Thymus (tissue), 11 donors: ENCODE results near the gene LRRFIP2. TPM values are rescaled to one million over a fixed set of nuclear protein-coding genes. Genes with fewer than 3 reads are reported as not detected.

Experiments used
- DNase-seq, 9 donors: peaks; one replicate each; pipeline ENCODE4 v3.0.0-alpha.2; 2013; ENCODE audit warnings: low spot score in 9 of 9, low read depth in 6 of 9, missing footprints in 1 of 9
- H3K27ac ChIP-seq, 2 donors: one replicate each; pipeline ENCODE4 v1.5.1; 2013; ENCODE audit warnings: control low read depth in 1 of 2, low read depth in 1 of 2, low read length in 1 of 2, mild to moderate bottlenecking in 1 of 2, moderate library complexity in 1 of 2
- H3K27me3 ChIP-seq, 2 donors: one replicate each; pipeline ENCODE4 v1.5.1; 2013; ENCODE audit warnings: low read length in 1 of 2; ENCODE audit not compliant: control insufficient read depth in 2 of 2, insufficient read depth in 1 of 2
- H3K36me3 ChIP-seq, 2 donors: one replicate each; pipeline ENCODE4 v1.5.1; 2013; ENCODE audit warnings: low read length in 1 of 2, mild to moderate bottlenecking in 1 of 2, moderate library complexity in 1 of 2; ENCODE audit not compliant: control insufficient read depth in 2 of 2, insufficient read depth in 2 of 2
- H3K4me1 ChIP-seq, 2 donors: one replicate each; pipeline ENCODE4 v1.5.1; 2013; ENCODE audit warnings: low read length in 2 of 2; ENCODE audit not compliant: control insufficient read depth in 2 of 2, insufficient read depth in 2 of 2
- H3K4me3 ChIP-seq, 2 donors: one replicate each; pipeline ENCODE4 v1.5.1; 2013; ENCODE audit warnings: low read length in 2 of 2, control low read depth in 1 of 2, mild to moderate bottlenecking in 1 of 2
- H3K9me3 ChIP-seq, 2 donors: one replicate each; pipeline ENCODE4 v1.5.1; 2013; ENCODE audit warnings: low read length in 1 of 2, mild to moderate bottlenecking in 1 of 2; ENCODE audit not compliant: control insufficient read depth in 2 of 2, insufficient read depth in 1 of 2
- WGBS: extraction: QIAGEN DNeasy Blood & Tissue Kit; methylation state at CpG from one replicate; pipeline ENCODE4 v1.1.7; 2013; 5-methylcytosine and 5-hydroxymethylcytosine counted together
- polyA plus RNA-seq: library from polyadenylated mRNA; stranded (reverse); fragments of 200-250 nt; gene quantifications from one replicate; pipeline ENCODE4 v1.2.3, GENCODE V29; 2013
- total RNA-seq: library from RNA; stranded (reverse); fragments of 120-200 nt; gene quantifications from one replicate; pipeline ENCODE4 v1.2.4, GENCODE V29; 2013
- donor health status: healthy.

The LRRFIP2 gene
- total and polyA plus RNA-seq, 2 donors, result 23.5 to 33.6 TPM

DNA sequence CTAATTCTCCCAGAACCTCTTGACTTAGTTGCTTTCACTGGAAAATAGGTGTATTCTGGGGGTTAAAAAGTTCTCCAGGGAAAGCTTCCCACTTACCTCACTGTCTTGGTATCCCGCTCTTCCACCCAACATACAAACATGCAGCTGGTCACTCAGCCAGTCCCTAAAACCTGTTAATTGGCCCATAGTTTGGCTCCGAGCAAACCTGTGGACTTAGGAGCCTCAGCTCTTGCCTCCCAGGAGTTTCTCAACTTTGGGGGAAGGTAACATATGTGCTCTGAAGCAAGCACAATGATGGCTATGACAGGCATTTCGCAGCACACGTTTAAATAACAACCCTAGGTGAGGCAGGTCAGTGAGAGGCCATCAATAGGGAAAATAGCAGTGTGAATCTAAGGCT is 25.8 kb upstream of the LRRFIP2 start:
- Histone ChIP-seq H3K36me3 (no peaks in the 10 kb centered on the region), H3K9me3 (no peaks in the 10 kb centered on the region), H3K4me1 (no peaks in the 10 kb centered on the region), H3K27me3 (no peaks in the 10 kb centered on the region), H3K4me3 (no peak overlapping the region), H3K27ac (no peak overlapping the region)
- DNase-seq, result no peak
- 95% methylated on average over 4 of the region's 4 CpGs for WGBS

- 96% methylated on average over 2 of the region's 2 CpGs for WGBS
- no peaks in the 10 kb centered on the region for H3K9me3 ChIP-seq
- H3K4me3 ChIP-seq, result no peak overlapping the region
- H3K27me3 ChIP-seq, result no peaks in the 10 kb centered on the region
- DNase-seq, result no peak
- no peaks in the 10 kb centered on the region for H3K4me1 ChIP-seq
- H3K36me3 ChIP-seq, result no peaks in the 10 kb centered on the region
- H3K27ac ChIP-seq, result no peak overlapping the region
Observed at GRCh38 chr3:37198996-37199395, 24.6 kb upstream of the LRRFIP2 start.

DNA sequence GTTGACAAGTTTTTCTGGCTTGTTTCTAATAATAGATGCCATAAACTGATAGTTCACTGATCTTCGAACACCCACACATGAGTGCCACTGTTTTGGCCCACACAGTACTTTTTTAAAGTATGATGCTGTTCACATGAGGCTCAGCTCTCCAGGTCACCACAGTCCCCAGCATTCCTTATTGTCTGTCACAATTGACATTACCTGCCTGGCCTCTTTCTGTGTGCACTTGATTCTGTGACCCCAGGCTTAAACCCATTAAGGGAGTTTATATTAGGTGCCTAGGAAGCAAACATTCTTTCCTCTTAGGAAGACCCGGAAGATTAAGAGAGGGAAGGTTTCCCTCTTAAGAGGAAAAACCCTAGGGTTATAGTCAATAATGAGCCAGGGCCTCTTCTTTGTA is 24.2 kb upstream of the LRRFIP2 start:
- H3K9me3 ChIP-seq, result no peaks in the 10 kb centered on the region
- WGBS, result 96% methylated on average over 2 of the region's 2 CpGs
- no peaks in the 10 kb centered on the region for H3K27me3 ChIP-seq
- no peaks in the 10 kb centered on the region for H3K36me3 ChIP-seq
- no peak overlapping the region for H3K4me3 ChIP-seq
- no peak for DNase-seq
- no peak overlapping the region for H3K27ac ChIP-seq
- H3K4me1 ChIP-seq, result no peaks in the 10 kb centered on the region

DNA sequence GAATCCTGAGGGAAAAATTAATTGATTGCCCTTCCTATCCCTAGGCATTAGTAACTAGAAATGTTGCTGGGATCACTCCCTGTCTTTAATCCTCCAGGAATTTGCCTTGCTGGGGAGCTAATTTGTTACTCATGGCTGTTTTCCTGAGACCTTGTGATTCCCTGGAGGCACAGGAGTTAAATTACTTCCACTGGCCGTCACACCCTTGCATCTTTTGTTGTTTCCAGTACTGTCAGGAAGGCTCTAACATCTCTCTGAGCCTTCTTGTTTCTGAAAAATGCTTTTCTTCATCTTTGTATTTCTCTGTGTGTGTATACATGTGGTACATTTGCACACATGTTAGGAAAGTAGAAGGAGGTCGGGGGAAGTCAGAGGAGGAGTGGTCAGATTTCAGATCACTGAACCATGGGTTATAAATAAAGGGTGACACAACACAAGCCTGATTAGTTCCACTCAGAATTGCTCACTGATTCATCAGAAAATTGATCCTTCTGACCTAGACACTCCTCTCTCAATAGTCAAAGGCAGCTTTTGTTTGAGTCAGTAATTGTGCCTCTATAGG is 23.5 kb upstream of the LRRFIP2 start:
- no peak overlapping the region for H3K27ac ChIP-seq
- no peak for DNase-seq
- 93% methylated on average over 2 of the region's 2 CpGs for WGBS

DNA sequence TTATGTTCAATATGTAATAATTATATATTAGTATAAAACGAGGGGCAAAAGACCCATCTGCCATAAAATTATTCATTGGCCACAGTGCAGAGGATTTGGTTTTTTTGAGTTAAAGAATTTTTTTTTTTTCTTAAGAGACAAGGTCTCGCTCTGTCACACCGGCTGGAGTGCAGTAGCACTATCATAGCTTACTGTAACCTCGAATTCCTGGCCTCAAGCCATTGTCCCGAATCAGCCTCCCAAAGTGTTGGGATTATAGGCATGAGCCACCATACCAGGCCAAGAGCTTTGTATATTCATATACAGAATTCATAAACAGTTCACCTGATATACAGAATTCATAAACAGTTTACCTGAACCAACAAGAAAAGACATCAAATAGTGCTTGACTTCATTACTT is 20.2 kb upstream of the LRRFIP2 start:
- 98% methylated on average over 5 of the region's 5 CpGs for WGBS
- no peaks in the 10 kb centered on the region for H3K36me3 ChIP-seq
- H3K9me3 ChIP-seq, result no peaks in the 10 kb centered on the region
- H3K27ac ChIP-seq, result no peak overlapping the region
- H3K27me3 ChIP-seq, result no peaks in the 10 kb centered on the region
- DNase-seq, result no peak
- no peaks in the 10 kb centered on the region for H3K4me1 ChIP-seq
- no peak overlapping the region for H3K4me3 ChIP-seq

More for the DNA sequence above, 23.5 kb upstream of the LRRFIP2 start:
- Histone ChIP-seq H3K4me1 (no peaks in the 10 kb centered on the region), H3K27me3 (no peaks in the 10 kb centered on the region), H3K4me3 (no peak overlapping the region), H3K9me3 (no peaks in the 10 kb centered on the region), H3K36me3 (no peaks in the 10 kb centered on the region)

DNA sequence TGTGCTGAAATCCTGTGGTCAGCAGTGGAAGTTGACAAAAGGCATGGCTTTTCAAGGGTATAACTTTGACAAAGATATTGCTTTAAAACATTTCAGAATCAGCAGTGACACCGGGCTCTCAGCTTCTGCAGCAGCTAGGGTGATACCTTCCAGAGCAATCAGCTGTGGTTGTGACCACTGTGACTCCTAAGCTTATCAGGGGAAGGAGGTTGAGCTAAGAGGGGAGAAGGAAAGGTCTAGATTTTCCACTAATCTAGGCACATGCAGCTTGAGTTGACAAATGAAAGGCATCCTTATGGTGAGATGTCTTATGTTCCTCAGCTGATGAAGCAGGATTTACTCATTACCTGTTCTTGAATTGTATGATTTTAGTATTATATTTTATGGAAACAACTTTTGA is 16.3 kb upstream of the LRRFIP2 start:
- Histone ChIP-seq H3K36me3 (no peaks in the 10 kb centered on the region), H3K27me3 (no peaks in the 10 kb centered on the region), H3K4me3 (no peak overlapping the region), H3K27ac (no peak overlapping the region), H3K4me1 (no peaks in the 10 kb centered on the region), H3K9me3 (no peaks in the 10 kb centered on the region)
- WGBS, result 95% methylated on average over 1 of the region's 1 CpG
- no peak for DNase-seq

DNA sequence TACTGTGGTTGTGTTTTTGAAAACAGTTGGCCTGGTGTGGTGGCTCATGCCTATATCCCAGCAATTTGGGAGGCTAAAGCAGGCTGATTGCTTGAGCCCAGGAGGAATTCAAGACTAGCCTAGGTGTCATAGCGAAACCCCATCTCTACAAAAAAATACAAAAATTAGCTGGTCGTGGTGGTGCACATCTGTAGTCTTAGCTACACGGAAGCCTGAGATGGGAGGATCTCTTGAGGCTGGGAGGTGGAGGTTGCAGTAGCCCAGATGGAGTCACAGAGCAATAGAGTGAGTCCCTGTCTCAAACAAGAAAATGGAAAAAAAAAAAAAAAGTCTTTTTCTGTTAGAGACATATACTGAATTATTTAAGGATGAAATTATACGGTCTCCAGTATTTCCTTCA is 14.7 kb upstream of the LRRFIP2 start:
- Histone ChIP-seq H3K4me3 (no peak overlapping the region), H3K27ac (no peak overlapping the region), H3K27me3 (no peaks in the 10 kb centered on the region), H3K9me3 (no peaks in the 10 kb centered on the region), H3K36me3 (no peaks in the 10 kb centered on the region), H3K4me1 (no peaks in the 10 kb centered on the region)
- 86% methylated on average over 4 of the region's 4 CpGs for WGBS
- no peak for DNase-seq

- H3K9me3 ChIP-seq, result no peaks in the 10 kb centered on the region
- H3K27me3 ChIP-seq, result no peaks in the 10 kb centered on the region
- WGBS, result 94% methylated on average over 5 of the region's 5 CpGs
- H3K36me3 ChIP-seq, result no peaks in the 10 kb centered on the region
- H3K4me3 ChIP-seq, result no peak overlapping the region
- H3K4me1 ChIP-seq, result no peaks in the 10 kb centered on the region
- no peak overlapping the region for H3K27ac ChIP-seq
- no peak for DNase-seq
Observed at GRCh38 chr3:37183976-37184375, 9.6 kb upstream of the LRRFIP2 start.

DNA sequence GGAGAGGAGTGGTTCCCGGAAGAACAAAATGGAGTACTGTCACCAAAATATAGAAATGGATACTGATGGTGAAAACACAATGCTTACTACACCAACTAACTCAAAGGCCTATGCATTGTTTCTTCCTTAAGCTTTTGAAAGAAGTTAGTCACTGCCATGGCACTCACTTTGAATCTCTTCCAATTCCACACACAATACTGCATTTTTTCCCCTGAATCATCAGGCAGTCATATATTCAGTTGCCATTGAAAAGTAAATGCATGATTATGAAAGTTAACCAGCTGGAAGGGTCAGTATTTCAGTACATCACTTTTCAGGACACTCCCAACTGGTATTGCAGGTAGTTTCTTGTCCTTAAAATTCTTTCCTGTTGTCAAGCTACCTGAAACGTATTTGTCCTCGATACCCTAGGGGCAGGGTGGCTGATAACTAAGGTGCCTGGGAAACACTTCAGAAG is 9.0 kb upstream of the LRRFIP2 start:
- H3K9me3 ChIP-seq, result no peaks in the 10 kb centered on the region
- H3K36me3 ChIP-seq, result no peaks in the 10 kb centered on the region
- H3K27ac ChIP-seq, result no peak overlapping the region
- 99% methylated on average over 3 of the region's 3 CpGs for WGBS
- no peak for DNase-seq
- H3K27me3 ChIP-seq, result no peaks in the 10 kb centered on the region
- H3K4me3 ChIP-seq, result no peak overlapping the region
- peaks cover 0 to 2% of the 10 kb centered on the region in 2 donors for H3K4me1 ChIP-seq

DNA sequence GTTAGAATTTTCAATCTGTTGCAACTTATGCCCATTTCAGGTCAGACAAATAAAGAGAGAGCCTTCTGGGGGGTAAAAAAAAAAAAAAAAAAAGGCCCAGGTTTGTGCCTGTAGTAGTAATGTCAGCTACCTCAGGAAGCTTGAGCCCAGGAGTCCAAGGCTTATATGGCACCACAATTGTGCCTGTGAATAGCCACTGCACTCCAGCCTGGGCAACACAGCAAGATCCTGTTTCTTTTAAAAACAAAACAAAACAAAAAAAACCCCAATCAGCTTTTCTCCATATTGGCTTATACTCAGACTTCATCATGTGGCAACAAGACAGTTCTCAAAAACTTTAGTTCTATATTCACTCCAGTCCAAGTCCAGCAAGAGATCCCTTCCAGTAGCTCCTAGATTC is 8.4 kb upstream of the LRRFIP2 start:
- H3K27ac ChIP-seq, result no peak overlapping the region
- no peak for DNase-seq
- H3K9me3 ChIP-seq, result no peaks in the 10 kb centered on the region
- H3K36me3 ChIP-seq, result no peaks in the 10 kb centered on the region
- H3K4me1 ChIP-seq, result peaks cover 2 to 3% of the 10 kb centered on the region in 2 donors
- H3K27me3 ChIP-seq, result no peaks in the 10 kb centered on the region
- no peak overlapping the region for H3K4me3 ChIP-seq
